HG03064 (cell line): ENCODE results near the gene DENND6A.
"Not testable (repeated sequence)": the region's sequence is repeated elsewhere in the genome, so short reads cannot be mapped to it uniquely, and the experiment has no call there.

ENCODE experiments used
- ATAC-seq: cut with Tn5 transposase; IDR thresholded peaks from one replicate; pipeline ENCODE4 v1.9.1; 2021; ENCODE audit warnings: low read depth; ENCODE audit not compliant: unreplicated experiment

The DENND6A gene

GRCh38 chr3:57696801-57697321 lies 4.0 kb upstream of the DENND6A start:
- ATAC-seq, result no peak

GRCh38 chr3:57694146-57694545 lies 1.3 kb upstream of the DENND6A start:
- ATAC-seq, result no peak

- not testable (repeated sequence) for ATAC-seq
These were observed 813 bp downstream of the DENND6A start for GRCh38 chr3:57692133-57692395.

- ATAC-seq, result no peak
These were observed 1.3 kb downstream of the DENND6A start for GRCh38 chr3:57691411-57692132.

- no peak for ATAC-seq
These were observed 3.4 kb downstream of the DENND6A start for GRCh38 chr3:57689367-57690053.

GRCh38 chr3:57688291-57688690 lies 4.6 kb downstream of the DENND6A start:
- no peak for ATAC-seq

- ATAC-seq, result no peak
These were observed 9.6 kb downstream of the DENND6A start for GRCh38 chr3:57683286-57683685.

GRCh38 chr3:57682284-57682683 lies 10.6 kb downstream of the DENND6A start:
- ATAC-seq, result no peak

GRCh38 chr3:57681691-57682090 lies 11.2 kb downstream of the DENND6A start:
- no peak for ATAC-seq

- no peak for ATAC-seq
These were observed 12.8 kb downstream of the DENND6A start for GRCh38 chr3:57680046-57680445.

- ATAC-seq, result no peak
These were observed 17.3 kb downstream of the DENND6A start for GRCh38 chr3:57675530-57675929.

- ATAC-seq, result no peak
These were observed 19.7 kb downstream of the DENND6A start for GRCh38 chr3:57673156-57673555.

- no peak for ATAC-seq
These were observed 22.3 kb downstream of the DENND6A start for GRCh38 chr3:57670543-57670942.

- ATAC-seq, result no peak
These were observed 31.5 kb downstream of the DENND6A start for GRCh38 chr3:57661404-57661803.

GRCh38 chr3:57659806-57660439 lies 33.0 kb downstream of the DENND6A start:
- no peak for ATAC-seq

- ATAC-seq, result no peak
These were observed 33.7 kb downstream of the DENND6A start for GRCh38 chr3:57659004-57659673.

- no peak for ATAC-seq
These were observed 34.3 kb downstream of the DENND6A start for GRCh38 chr3:57658536-57658935.

GRCh38 chr3:57655727-57656126 lies 37.1 kb downstream of the DENND6A start:
- ATAC-seq, result no peak

GRCh38 chr3:57654267-57654666 lies 38.6 kb downstream of the DENND6A start:
- ATAC-seq, result no peak

GRCh38 chr3:57652203-57652602 lies 40.7 kb downstream of the DENND6A start:
- ATAC-seq, result no peak

GRCh38 chr3:57647292-57647940 lies 45.5 kb downstream of the DENND6A start:
- no peak for ATAC-seq
